NCI-H2081 (cell line): Measurements from ENCODE around the gene METTL23.
A peak's percentile ranks its signal among the peaks of the same experiment; 100 is the strongest.

Experiments
- DNase-seq, 2 experiments: peaks; one replicate each; lab custom pipeline; 2025; lab: John Stamatoyannopoulos, UW

METTL23 gene

GRCh38 chr17:76726776-76727718, at the start of gene METTL23:
TSS of gene METTL23 (plus strand) at chr17:76726839. CDS start at chr17:76729711, 2,872 bp downstream.
- peak; percentile 77 to 83 for DNase-seq

DNA sequence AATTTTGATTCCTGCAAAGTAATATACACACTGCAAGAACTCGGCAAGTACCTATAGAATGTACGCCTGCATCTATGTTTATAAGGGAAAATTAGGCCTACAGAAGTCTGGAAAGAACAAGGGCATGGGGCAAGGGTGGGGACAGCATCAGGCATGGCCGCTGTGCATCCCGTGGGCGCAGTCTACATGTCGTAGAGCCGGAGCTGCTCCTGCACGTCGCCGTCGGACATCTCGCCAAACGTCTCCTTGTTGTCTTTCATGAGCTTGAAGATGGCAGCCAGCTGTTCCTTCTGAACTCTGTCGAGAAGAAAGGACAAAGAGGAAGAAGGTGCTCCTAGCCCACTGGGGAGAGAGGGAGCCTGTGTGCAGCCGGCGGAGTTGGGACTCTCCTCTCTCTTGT, 49.2 kb upstream of the METTL23 start:
- no peak for DNase-seq

- no peak for DNase-seq
These were observed 48.3 kb upstream of the METTL23 start for GRCh38 chr17:76678330-76678729.

- DNase-seq = no peak
These were observed 47.4 kb upstream of the METTL23 start for GRCh38 chr17:76679239-76679638.

GRCh38 chr17:76681222-76682137, 45.2 kb upstream of the METTL23 start:
- DNase-seq = peak; percentile 78 to 80

- DNase-seq = no peak
These were observed 44.3 kb upstream of the METTL23 start for GRCh38 chr17:76682296-76682695.

GRCh38 chr17:76683011-76683755, 43.5 kb upstream of the METTL23 start:
- DNase-seq = no peak

GRCh38 chr17:76683921-76684745, 42.5 kb upstream of the METTL23 start:
- DNase-seq = peak in 1 of 2 experiments; percentile 38

GRCh38 chr17:76684756-76685155, 41.9 kb upstream of the METTL23 start:
- no peak for DNase-seq

DNA sequence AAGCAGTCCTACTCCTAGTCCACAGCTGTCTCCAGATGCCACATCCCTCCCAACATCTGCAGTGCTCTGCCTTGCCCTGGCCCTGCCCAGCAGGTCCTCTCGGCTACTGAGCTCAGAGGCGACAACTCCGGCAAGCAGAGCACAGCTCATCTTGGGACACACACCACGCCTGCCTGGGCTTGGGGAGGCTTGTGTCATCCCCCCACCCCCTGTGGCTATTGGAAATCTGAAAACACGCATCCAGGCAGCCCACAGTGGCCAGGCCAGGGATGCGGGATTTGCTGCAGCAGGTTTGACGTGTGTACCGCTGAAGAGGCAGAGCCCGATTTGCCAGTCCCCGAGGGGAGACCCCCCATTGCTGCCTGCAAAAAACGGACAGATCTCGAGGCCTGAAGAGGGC, 41.3 kb upstream of the METTL23 start:
- no peak for DNase-seq

DNA sequence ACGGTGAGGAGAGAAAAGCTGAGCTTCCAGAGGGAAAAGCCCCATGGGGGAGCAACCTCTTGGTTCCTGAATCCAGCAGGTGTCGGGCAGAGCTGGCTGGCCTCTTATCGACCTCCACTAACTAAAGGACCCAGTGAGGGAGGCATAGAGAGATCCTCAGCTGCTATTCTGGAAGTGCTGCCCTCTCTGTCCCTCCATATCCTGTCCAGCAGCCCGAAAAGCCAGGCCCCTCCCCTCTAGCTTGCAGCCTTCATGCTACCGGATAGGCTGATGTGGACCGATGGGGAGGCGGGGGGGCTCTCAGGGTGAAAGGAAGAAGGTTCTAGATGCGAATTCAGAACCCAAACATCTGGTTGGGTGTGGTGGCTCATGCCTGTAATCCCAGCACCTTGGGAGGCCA, 40.8 kb upstream of the METTL23 start:
- no peak for DNase-seq

- DNase-seq = no peak
These were observed 39.9 kb upstream of the METTL23 start for GRCh38 chr17:76686538-76687297.

- no peak for DNase-seq
These were observed 39.1 kb upstream of the METTL23 start for GRCh38 chr17:76687298-76688164.

DNA sequence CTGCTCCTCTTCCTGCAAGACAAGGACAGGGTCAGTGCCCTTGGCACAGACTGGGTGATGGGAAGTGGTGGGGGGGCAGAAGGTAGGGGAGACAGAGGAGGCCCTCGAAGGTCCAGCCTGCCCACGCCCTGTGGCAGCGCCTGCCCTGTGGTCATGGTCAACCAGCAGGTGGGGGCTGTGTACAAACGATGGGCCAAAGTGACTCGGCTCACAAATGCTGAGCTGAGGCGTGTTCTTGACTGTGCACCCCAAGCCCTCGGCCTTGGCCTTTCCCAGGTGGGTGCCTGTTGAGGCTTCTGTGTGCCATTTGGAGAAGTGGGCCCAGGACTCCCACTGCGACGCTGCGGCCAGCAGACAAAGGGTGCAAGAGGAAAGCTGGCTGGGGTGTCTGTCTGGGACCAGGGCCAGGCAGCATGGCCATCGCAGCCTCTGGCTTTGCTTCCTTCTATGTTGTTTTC, 38.4 kb upstream of the METTL23 start:
- no peak for DNase-seq

DNA sequence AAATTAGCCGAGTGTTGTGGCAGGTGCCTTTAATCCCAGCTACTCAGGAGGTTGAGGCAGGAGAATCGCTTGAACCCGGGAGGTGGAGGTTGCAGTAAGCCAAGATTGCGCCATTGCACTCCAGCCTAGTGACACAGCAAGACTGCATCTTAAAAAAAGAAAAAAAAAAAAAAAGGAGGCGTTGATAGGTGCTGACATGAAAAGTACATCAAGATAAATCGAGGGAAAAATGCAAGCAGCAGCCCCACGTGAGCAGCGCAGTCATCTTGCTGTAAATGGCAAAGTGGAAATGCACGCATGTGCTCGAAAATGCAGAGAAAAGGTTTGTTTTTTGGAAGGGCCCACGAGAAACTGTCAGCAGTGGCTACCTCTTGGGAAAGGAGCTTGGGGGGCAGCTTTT, 36.8 kb upstream of the METTL23 start:
- no peak for DNase-seq

DNA sequence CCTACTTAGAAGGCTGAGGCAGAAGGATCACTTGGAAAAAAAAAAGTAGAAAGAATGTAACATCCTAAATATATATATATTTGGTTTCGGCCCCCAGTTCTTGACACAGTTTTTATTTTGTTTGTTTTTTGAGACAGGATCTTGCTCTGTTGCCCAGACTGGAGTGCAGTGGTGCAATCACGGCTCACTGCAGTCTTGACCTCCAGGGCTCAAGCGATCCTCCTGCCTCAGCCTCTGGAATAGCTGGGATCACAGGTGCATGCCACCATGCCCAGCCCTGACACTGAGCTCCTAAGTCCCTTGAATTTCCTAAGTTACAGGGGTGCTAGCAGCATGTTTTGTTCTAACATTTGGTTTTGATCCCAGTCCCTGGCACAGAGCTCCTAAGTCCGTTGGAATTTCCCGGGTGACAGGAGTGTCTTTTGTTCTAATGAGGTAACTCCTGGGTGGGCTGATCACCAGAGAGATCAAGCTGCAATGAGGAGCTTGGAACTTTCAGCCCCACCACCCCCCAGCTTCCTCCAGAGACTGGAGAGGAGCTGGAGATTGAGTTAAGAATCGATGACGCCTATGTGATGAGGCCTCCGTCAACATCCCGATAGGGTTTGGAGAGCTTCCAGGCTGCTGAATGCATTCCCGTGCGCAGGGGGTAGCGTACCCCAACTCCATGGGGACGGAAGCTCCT, 35.9 kb upstream of the METTL23 start:
- no peak for DNase-seq

DNA sequence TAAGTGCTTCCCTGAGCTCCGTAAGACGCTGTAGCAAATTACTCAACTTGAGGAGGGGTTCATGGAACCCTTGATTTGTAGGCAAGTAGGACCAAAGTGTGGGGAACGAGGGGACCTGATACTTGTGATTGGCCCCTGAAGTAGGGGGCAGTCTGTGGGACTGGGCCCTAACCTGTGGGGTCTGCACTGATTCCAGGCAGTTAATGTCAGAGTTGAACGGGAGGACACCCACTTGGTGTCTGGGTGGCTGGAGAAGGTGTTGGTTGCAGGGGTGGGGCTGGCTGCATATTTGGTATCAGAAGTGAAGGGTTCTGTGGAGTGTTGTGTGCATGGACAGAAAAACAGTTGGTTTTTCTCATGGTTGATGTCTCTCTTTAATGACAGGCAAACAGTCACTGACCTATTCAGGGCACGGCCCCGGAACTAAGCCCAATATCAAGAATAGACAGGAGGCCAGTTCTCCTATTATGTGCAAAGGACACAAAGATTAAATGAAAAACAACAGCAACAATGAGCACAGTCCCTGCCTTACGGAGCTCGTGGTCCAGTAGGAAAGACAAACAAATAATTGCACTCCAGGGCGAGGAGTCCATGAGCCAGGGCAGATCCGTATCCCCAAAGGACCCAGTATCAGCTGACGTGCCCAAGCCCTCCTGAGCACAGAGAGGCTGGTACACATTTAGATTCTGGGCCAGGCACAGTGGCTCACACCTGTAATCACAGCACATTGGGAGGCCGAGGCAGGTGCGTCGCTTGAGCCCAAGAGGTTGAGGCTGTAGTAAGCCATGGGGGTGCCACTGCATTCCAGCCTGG, 35.1 kb upstream of the METTL23 start:
- no peak for DNase-seq
